HG02571 (cell line): Measurements from ENCODE around the gene PNPLA7.
"Not testable (repeated sequence)": the region's sequence is repeated elsewhere in the genome, so short reads cannot be mapped to it uniquely, and the experiment has no call there.

ENCODE experiments used
- ATAC-seq: cut with Tn5 transposase; IDR thresholded peaks from one replicate; pipeline ENCODE4 v1.9.1; 2021; ENCODE audit warnings: mild to moderate bottlenecking, moderate library complexity; ENCODE audit not compliant: unreplicated experiment

The PNPLA7 gene

DNA sequence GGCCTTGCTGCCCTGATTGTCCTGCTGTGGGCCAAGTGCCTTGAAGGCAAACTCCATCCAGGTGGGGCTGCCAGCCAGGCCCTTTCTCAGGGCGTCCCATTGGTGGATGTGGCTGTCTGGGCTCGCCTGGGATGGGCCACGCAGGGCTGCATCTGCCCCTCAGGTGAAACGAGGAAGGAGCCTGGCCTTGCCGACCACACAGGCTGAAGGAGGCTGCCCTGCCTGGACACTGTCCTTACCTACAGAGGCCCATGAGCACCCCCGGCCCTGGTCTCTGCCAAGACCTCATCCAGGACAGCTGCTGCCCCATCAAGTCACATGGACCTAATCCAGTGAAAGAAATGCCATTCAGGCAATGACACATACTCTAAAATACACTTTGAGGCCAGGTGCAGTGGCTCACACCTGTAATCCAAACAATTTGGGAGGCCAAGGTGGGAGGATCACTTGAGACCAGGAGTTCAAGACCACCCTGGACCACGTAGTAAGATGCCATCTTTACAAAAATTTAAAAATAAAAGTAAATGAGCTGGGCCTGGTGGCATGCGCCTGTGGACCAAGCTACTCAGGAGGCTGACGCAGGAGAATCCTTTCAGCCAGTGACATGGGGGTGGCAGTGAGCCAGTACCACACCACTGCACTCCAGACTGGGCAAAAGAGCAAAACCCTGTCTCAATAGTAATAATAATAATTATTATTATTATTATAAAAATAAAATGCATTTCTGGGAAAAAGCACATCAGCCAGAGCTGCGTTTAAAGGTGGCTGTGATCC lies 33.9 kb downstream of the PNPLA7 start:
- no peak for ATAC-seq

DNA sequence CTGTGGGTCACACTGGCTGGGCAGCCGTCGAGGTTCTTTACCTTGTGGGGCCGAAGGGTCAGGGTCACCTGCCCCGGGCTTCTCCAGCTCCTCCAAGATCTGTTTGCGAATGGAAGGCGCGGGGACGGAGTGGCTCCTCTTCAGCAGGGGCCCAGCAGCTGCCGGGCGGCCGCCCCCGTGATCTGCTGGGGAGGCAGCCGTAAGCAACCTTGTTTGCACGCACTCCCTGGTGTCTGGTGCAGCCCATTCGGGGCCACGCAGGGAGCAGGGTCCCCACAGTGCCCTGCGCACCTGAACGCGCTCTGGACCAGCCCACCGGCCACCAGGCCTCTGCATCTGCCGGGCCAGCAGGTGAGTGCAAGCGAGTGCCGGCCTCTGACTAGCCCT lies 34.9 kb downstream of the PNPLA7 start:
- ATAC-seq, result no peak

DNA sequence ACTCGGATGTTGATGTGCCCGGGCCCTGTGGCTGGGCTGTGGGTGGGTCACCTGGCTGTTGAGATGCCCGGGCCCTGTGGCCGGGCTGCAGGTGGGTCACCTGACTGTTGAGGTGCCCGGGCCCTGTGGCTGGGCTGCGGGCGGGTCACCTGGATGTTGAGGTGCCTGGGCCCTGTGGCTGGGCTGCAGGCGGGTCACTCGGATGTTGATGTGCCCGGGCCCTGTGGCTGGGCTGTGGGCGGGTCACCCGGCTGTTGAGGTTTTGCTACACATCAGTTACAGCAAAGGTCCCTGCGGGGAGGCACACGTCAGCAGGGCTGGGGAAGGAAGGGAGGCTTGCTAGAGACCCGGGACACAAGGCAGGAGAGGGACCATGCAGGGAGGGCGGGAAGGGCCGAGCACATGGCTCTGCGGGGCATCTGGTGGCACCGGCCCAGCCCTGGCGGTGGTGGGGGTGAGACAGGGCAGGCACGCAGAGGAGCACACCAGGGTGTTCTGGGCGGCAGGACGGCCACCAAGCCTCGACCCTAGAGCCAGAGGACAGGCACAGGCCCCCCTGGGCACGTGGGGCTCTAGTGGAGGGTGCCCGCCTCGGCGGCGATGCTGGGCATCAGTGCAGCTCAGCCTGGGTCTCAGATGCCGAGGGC lies 35.4 kb downstream of the PNPLA7 start:
- no peak for ATAC-seq

DNA sequence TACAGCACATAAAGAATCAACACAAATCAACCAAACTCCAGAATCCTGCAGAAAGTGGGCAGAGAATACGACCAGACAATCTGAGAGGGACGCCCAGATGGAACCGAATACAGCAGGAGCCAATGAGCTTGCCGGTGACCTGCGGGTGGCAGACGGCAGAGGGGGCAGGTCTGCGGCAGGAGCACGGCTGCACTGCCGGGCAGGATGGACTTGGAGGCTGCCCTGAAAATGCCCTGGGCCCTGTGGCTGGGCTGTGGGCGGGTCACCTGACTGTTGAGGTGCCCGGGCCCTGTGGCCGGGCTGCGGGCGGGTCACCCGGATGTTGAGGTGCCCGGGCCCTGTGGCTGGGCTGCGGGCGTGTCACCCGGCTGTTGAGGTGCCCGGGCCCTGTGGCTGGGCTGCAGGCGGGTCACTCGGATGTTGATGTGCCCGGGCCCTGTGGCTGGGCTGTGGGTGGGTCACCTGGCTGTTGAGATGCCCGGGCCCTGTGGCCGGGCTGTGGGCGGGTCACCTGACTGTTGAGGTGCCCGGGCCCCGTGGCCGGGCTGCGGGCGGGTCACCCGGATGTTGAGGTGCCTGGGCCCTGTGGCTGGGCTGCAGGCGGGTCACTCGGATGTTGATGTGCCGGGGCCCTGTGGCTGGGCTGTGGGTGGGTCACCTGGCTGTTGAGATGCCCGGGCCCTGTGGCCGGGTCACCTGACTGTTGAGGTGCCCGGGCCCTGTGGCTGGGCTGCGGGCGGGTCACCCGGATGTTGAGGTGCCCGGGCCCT lies 36.2 kb downstream of the PNPLA7 start:
- ATAC-seq, result not testable (repeated sequence)

DNA sequence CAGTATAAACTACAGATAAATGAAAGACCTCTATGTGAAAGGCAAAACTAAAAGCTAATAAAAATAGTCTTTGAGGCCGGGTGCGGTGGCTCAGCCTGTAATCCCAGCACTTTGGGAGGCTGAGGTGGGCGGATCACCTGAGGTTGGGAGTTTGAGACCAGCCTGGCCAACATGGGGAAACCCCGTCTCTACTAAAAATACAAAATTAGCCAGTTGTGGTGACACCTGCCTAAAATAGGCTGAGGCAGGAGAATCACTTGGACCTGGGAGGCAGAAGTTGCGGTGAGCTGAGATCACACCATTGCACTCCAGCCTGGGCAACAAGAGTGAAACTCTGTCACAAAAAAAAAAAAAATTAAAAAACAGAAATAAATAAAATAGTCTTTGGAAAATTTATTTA lies 37.1 kb downstream of the PNPLA7 start:
- not testable (repeated sequence) for ATAC-seq

DNA sequence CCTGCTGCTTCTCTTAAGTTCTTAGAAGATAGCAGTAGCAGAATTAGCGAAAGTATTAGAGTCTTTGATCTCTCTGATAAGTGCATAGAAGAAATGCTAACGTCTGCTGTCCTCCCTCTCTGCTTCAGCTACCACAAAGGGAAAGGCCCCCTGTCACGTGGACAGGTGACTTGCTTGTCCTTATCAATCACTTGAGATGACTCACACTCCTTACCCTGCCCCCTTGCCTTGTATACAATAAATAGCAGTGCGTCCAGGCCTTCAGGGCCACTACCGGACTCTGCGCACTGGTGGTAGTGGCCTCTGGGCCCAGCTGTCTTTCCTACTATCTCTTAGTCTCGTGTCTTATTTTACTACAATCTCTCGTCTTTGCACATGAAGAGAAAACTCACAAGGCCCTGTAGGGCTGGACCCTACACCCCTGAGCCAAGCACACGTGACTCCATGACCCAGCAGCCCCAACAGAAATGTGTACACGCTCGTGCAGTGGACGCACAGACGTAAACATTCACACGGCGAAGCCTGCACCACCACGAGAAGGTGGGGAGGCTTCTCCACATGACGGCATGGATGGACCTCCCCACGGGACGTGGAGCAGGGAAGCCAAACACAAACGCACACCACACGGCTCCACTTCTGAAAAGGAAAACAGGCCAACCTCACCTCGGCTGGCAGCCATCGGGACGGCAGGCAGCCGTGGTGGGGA lies 38.3 kb downstream of the PNPLA7 start:
- ATAC-seq, result no peak

DNA sequence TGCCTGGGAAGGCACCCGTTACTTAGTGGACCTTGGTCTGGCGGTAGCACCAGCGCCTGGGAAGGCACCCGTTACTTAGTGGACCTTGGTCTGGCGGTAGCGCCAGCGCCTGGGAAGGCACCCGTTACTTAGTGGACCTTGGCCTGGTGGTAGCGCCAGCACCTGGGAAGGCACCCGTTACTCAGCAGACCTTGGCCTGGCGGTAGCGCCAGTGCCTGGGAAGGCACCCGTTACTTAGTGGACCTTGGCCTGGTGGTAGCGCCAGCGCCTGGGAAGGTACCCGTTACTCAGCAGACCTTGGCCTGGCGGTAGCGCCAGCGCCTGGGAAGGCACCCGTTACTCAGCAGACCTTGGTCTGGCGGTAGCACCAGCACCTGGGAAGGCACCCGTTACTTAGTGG lies 39.1 kb downstream of the PNPLA7 start:
- not testable (repeated sequence) for ATAC-seq

DNA sequence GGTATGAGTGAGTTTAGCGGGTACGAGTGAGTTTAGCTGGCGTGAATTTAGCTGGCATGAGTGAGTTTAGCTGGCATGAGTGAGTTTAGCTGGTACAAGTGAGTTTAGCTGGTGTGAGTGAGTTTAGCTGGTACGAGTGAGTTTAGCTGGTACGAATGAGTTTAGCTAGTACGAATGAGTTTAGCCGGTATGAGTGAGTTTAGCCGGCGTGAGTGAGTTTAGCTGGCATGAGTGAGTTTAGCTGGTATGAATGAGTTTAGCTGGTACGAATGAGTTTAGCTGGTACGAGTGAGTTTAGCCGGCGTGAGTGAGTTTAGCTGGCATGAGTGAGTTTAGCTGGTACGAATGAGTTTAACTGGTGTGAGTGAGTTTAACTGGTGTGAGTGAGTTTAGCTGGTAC lies 41.0 kb downstream of the PNPLA7 start:
- ATAC-seq, result no peak

DNA sequence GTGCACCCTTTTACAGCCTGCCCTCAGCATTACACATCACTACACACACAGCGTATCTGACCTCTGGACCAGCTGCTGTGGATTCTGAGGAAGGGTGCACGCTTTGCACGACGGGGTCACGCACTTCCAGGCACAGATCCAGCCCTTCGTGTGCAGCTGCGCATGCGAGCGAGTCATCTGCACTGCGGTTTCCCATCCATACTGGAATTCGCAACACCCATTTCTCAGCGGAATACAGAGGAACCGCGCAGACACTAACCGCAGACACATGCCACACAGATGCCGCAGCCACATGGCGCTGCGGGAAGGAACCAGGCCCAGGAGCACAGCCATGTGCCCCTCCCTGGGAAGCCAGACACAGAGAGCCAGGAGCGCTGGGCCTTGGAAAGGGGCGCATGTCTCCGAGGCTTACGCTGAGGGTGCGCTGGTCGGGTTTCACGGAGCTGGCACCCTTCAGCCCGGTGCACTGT lies 43.5 kb downstream of the PNPLA7 start:
- ATAC-seq, result no peak

DNA sequence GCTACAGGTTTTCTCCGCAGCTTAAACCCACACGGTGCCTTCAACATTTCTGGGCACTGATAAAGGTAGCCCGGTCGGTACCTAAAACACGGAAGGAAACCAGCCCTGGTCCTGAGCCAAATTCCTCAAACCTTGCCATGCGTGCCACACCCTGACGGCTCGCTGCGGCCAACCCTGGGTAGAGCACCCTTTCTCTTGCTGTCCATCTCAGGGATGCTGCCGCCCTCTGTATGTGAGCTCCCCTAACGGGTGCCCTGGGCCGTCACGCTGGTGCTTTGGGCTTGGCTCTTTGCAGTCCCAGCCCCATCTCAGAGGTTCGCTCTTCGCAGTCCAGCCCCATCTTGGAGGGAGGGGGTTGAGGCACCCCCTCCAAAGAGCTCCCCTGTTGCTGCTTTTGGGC lies 43.9 kb downstream of the PNPLA7 start:
- ATAC-seq, result no peak

DNA sequence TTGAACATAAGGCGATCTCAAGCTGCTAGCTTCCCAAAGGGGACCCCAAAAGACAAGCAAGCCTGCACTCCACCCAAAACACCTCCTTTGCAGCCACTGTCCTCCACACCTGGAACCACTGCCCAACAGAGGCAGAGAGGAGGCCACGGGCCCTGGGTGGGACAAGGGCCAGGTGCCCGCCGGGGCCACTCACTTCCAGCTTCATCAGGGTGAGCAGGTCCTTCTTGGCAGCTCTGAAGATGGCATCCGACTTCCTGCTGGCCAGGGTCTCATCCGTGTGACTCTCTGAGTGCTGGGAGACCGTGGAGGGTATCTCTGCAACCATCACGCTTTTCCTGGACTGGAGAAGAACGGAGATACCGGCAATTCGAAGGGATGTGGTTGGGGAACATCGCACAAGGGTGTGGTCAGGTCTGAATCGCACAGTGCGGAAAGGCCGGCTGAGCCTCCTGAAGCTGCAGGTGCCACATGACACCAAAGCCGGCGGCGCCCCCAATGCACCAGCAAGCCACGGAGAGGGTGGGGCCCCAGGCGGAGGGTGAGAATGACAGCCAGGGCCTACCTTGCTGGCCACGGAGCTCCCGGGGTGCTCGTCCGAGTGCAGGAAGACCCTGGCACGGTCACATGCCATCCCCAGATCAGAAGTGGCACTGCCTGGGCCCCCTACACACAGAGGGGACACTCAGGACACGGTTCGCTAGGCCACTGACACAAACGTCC lies 44.6 kb downstream of the PNPLA7 start:
- no peak for ATAC-seq

DNA sequence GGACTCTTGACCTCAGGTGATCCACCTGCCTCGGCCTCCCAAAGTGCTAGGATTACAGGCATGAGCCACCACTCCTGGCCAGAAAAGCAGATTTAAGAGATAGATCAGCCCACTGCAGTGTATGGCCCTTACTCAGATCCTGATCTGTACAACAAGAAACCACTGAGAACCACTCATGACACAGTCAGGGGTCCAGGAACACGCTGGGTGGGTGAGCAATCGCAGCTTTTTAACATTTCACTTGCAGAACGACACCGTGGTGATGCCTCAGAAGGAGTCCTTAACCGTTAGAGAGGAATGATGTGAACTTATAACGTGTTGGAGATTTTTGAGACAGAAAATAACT lies 45.8 kb downstream of the PNPLA7 start:
- ATAC-seq, result no peak

DNA sequence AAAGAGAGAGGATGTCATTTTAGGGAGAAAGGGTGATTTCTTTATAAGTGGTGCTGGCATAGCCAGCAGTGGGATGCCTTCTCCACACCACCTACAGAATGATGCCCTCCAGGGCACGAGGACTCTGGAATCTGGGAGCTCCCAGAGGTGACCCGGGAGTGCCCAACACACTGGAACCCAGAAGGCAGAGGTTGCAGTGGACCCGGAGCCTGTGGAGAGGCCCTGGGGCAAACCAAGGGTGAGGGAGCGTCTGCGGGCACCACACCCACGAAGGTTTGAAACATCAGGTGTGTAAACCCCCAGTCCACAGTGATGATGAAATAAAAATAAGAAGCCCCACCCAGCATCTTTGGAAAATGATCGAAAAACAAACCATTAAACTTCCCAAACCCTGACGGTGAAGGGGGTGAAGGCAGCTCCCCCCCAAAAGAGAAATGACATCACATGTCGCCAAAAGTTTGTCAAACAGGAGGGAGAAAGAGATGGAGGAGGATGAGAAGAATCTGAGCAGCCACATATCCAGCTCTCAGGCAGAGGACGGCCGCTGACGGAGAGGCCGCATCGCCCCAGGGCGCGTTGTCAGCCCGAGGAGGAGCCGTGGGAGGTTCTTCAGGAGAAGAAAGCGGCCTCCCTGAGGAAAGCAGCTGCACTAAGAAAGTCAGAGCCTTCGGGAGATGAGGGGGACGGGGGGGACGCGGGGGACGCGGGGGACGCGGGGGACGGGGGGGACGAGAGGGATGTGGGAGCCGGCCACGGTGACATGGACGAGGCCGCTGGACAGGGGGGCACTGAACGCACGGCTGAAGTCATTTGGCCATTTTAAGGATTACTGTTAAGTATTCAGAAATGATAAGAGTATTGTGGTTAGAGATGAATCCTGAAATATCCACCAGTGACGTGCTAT lies 47.9 kb downstream of the PNPLA7 start:
- ATAC-seq, result no peak

DNA sequence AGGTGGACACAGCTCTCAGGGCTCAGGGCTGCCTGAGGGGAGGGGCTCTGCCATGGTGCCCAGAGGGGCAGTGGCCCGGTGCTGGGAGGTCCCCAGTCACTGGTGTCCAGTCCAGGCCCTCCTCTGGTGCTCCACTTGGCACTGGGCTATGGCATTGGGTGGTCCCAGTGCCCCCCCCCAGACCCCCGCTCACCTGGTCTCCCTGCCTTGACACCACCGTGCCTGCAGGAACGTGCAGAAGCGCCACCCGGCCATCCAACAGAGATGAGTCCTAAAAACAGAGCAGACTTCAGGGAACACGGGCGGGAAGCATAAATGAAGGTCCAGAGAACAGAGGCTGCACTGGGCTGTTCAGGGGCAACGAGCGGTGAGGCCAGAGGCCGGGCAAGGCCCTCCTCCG lies 48.7 kb downstream of the PNPLA7 start:
- no peak for ATAC-seq

DNA sequence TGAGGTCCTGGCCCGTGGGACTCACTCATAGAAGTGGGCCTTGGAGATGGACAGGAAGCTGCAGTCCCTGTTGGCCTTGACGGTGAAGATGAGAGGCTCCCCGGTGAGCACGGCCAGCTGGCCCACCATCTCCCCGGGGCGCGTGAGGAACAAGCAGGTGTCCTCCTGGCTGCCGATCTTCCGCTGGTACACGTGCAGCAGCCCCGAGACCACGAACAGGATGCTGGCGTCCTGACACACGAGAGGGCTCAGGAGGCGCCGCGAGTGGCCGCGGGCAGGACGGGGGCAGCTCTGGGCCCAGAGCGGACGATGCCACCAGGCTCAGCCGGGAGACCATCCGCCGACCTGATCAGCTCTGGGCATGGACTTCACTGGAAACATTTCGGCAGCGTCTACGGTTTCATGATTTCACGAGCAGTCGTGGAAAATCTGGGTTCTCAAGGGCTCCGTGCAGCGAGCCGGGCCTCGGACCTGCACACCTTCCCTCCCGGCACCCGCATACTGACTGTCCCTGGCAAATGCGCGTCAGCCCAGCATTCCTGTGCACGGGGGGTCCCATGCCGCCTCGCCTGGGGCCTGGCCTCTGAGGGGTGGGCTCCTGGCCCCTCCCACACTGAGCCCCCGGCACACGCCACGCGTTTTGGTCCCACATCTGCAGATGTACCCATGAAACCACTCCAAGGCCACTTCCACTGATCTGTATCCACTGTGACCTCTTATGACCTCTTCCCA lies 49.4 kb downstream of the PNPLA7 start:
- no peak for ATAC-seq

DNA sequence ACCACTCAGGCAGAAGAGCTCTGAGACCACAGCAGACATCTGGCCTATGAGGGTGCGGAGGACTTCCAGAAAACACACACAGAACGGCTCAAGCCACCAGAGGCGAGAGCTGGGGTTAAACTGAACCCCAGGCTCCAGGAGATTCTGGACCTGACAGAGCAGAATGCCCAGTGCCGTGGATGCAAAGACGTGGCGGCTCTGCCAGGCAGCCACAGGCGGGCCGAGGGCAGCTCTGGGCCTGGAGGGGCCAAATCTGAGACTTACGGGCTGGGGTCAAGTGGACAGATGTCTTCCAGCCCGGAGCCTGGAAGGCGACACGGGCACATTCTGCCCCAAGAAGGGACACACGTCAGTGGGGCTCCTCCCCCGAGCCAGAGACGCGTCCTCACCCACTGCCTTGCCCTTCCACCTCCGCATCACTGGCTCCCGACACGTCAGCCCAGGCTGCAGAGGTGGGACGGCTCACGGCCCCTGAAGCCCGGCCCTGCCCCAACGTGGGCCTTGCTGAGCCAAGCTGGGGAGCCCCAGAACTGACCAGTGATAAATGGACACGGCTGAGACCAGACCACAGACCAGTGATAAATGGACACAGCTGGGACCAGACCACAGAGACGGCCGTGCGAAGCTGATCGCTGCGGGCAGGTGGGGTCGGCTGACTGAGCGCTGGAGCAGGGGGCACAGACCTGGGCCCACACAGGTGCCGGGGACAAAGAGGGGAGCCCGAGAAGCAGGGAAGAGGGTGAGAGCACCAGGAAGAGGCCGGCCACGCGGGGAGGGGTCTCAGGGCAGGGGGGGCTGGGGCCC lies 50.1 kb downstream of the PNPLA7 start:
- ATAC-seq, result no peak

DNA sequence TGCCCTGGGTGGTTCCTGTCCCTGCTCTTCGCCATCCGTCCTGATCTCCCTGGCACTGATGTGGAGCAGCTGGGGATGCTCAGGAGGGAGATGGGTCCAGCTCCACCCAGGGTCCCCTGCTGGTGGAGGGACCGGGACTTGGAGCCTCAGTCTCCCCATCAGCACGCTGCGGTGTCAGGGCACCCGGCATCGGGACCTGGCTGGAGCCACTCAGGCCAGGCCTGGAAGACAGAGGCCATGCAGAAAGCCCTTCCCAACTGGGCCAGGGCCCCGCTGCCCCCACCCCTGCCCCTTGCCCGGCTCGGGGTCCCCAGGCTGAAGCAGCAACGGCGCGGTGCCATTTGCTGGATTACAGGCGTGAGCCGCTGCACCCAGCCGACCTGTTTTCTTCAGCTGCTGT lies 50.8 kb downstream of the PNPLA7 start:
- no peak for ATAC-seq

DNA sequence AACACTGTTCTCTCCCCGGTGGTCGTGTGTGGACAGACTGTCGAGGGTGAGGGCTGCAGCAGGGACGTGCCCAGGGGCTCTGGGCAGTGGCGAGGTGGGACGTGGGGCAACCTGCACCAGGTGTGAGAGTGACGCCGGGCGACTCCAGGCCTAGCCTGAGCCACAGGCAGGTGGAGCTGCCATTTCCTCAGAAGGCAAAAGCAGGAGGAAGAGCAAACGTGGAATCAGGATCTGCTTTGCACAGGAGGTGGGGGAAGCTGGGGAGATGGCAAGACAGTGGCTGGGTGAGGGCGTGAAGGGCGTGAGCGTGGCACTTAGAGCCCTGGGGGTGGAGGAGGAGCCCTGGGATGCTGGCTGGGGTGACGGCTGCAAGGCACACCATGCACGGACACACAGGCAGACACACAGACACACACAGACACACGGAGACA lies 51.5 kb downstream of the PNPLA7 start:
- no peak for ATAC-seq
